NCI-H1694 (cell line): ENCODE measurements around the gene MAGEA8.
"Not testable (repeated sequence)": the region's sequence is repeated elsewhere in the genome, so short reads cannot be mapped to it uniquely, and the experiment has no call there.

ENCODE experiments used
- DNase-seq: peaks from one replicate; lab custom pipeline; 2025; lab: John Stamatoyannopoulos, UW

The MAGEA8 gene

GRCh38 chrX:149903889-149904748 is 23.1 kb downstream of the MAGEA8 start:
- no peak for DNase-seq

- DNase-seq = no peak
These were observed 27.3 kb downstream of the MAGEA8 start for GRCh38 chrX:149908308-149908707.

GRCh38 chrX:149908727-149909126 is 27.7 kb downstream of the MAGEA8 start:
- DNase-seq = no peak

GRCh38 chrX:149909324-149910177 is 28.6 kb downstream of the MAGEA8 start:
- DNase-seq = no peak

GRCh38 chrX:149910178-149910695 is 29.3 kb downstream of the MAGEA8 start:
- DNase-seq = no peak

GRCh38 chrX:149916745-149917392 is 35.9 kb downstream of the MAGEA8 start:
- no peak for DNase-seq

- DNase-seq = not testable (repeated sequence)
These were observed 42.9 kb downstream of the MAGEA8 start for GRCh38 chrX:149923836-149924235.

GRCh38 chrX:149924434-149924833 is 43.5 kb downstream of the MAGEA8 start:
- DNase-seq = not testable (repeated sequence)

GRCh38 chrX:149927245-149927963 is 46.4 kb downstream of the MAGEA8 start:
- not testable (repeated sequence) for DNase-seq

- not testable (repeated sequence) for DNase-seq
These were observed 46.9 kb downstream of the MAGEA8 start for GRCh38 chrX:149927964-149928258.

- not testable (repeated sequence) for DNase-seq
These were observed 47.7 kb downstream of the MAGEA8 start for GRCh38 chrX:149928635-149929034.

- DNase-seq = not testable (repeated sequence)
These were observed 48.4 kb downstream of the MAGEA8 start, which contains the start of gene HSFX4 for GRCh38 chrX:149929400-149929799. Gene HSFX4, plus strand, starts transcription at chrX:149929573. Its CDS starts 72 bp downstream, at chrX:149929645.

- not testable (repeated sequence) for DNase-seq
These were observed 50.4 kb downstream of the MAGEA8 start for GRCh38 chrX:149931355-149931754.

- not testable (repeated sequence) for DNase-seq
These were observed 51.2 kb downstream of the MAGEA8 start for GRCh38 chrX:149932150-149932549.

GRCh38 chrX:149932970-149933369 is 52.0 kb downstream of the MAGEA8 start:
- not testable (repeated sequence) for DNase-seq

- DNase-seq = not testable (repeated sequence)
These were observed 52.6 kb downstream of the MAGEA8 start for GRCh38 chrX:149933547-149933946.
